Neuronal stem cell (in vitro differentiated cells): ENCODE data around the gene RAD51B.

Experiments used
- DNase-seq: peaks from one replicate; pipeline ENCODE4 v3.0.0-alpha.2; 2013; ENCODE audit warnings: low spot score
- H2AFZ ChIP-seq: one replicate; pipeline ENCODE4 v1.6.1; 2013; ENCODE audit warnings: mild to moderate bottlenecking, low read length, inconsistent platforms
- H2AK5ac ChIP-seq: 2 replicates; pipeline ENCODE4 v1.6.1; 2013; ENCODE audit warnings: low read depth, mild to moderate bottlenecking, inconsistent platforms, low read length, moderate library complexity, mixed read lengths
- H2BK120ac ChIP-seq: 2 replicates; pipeline ENCODE4 v1.6.1; 2013; ENCODE audit warnings: low read depth, mild to moderate bottlenecking, inconsistent platforms, low read length, moderate library complexity, mixed read lengths
- H2BK12ac ChIP-seq: one replicate; pipeline ENCODE4 v1.6.1; 2013; ENCODE audit warnings: low read length, inconsistent platforms
- H2BK15ac ChIP-seq: 2 replicates; pipeline ENCODE4 v1.6.1; 2013; ENCODE audit warnings: mild to moderate bottlenecking, low read length, inconsistent platforms, mixed read lengths
- H2BK5ac ChIP-seq: one replicate; pipeline ENCODE4 v1.6.1; 2013; ENCODE audit warnings: inconsistent platforms, mild to moderate bottlenecking, low read length, moderate library complexity
- H3K14ac ChIP-seq: one replicate; pipeline ENCODE4 v1.6.1; 2013; ENCODE audit warnings: low read length, inconsistent platforms
- H3K18ac ChIP-seq: 2 replicates; pipeline ENCODE4 v1.6.1; 2013; ENCODE audit warnings: low read length, inconsistent platforms
- H3K23ac ChIP-seq: 2 replicates; pipeline ENCODE4 v1.6.1; 2013; ENCODE audit warnings: low read depth, mild to moderate bottlenecking, mixed read lengths, low read length, inconsistent platforms; ENCODE audit not compliant: poor library complexity
- H3K27ac ChIP-seq: replicated peaks from 3 replicates; pipeline ENCODE4 v1.5.1; 2013; ENCODE audit warnings: low read length, inconsistent platforms
- H3K27me3 ChIP-seq, 3 experiments: 2 replicates each; pipeline ENCODE4 v1.6.1; 2013; ENCODE audit warnings: low read length in 3 of 3, mild to moderate bottlenecking in 2 of 3, inconsistent platforms in 1 of 3, low read depth in 1 of 3, mixed read lengths in 1 of 3, moderate library complexity in 1 of 3; ENCODE audit not compliant: control insufficient read depth in 3 of 3, insufficient read depth in 3 of 3
- H3K36me3 ChIP-seq, 2 donors: replicated peaks in 1 of 2; 2 replicates each; pipeline ENCODE4 v1.6.1; 2013; ENCODE audit warnings: low read length in 2 of 2; ENCODE audit not compliant: control insufficient read depth in 2 of 2, insufficient read depth in 2 of 2
- H3K4ac ChIP-seq: 2 replicates; pipeline ENCODE4 v1.6.1; 2013; ENCODE audit warnings: inconsistent platforms, mild to moderate bottlenecking, low read length, moderate library complexity
- H3K4me1 ChIP-seq, 2 donors: 1 replicate in 1 of 2; 2 replicates in 1 of 2; pipeline ENCODE4 v1.6.1; 2013; ENCODE audit warnings: low read length in 2 of 2, low read depth in 1 of 2; ENCODE audit not compliant: control insufficient read depth in 2 of 2, insufficient read depth in 1 of 2
- H3K4me2 ChIP-seq: one replicate; pipeline ENCODE4 v1.6.1; 2013; ENCODE audit warnings: mild to moderate bottlenecking, low read length, inconsistent platforms; ENCODE audit not compliant: insufficient read depth, poor library complexity, severe bottlenecking
- H3K4me3 ChIP-seq, 2 donors: 2 replicates each; pipeline ENCODE4 v1.5.1; 2013; ENCODE audit warnings: low read length in 2 of 2, mild to moderate bottlenecking in 2 of 2, inconsistent platforms in 1 of 2, moderate library complexity in 1 of 2
- H3K79me1 ChIP-seq: one replicate; pipeline ENCODE4 v1.6.1; 2013; ENCODE audit warnings: low read depth, mild to moderate bottlenecking, inconsistent platforms, low read length, moderate library complexity
- H3K9ac ChIP-seq: one replicate; pipeline ENCODE4 v1.6.1; 2013; ENCODE audit warnings: mild to moderate bottlenecking, low read depth, low read length, inconsistent platforms; ENCODE audit not compliant: poor library complexity
- H3K9me3 ChIP-seq, 2 donors: replicated peaks in 1 of 2; 2 replicates each; pipeline versions ENCODE3 to v1.6.1; 2013; ENCODE audit warnings: low read length in 2 of 2, mild to moderate bottlenecking in 2 of 2, inconsistent platforms in 1 of 2, low read depth in 1 of 2, mixed read lengths in 1 of 2, moderate library complexity in 1 of 2; ENCODE audit not compliant: control insufficient read depth in 2 of 2, insufficient read depth in 1 of 2
- H4K8ac ChIP-seq: one replicate; pipeline ENCODE4 v1.6.1; 2013; ENCODE audit warnings: low read depth, mild to moderate bottlenecking, inconsistent platforms, low read length, moderate library complexity
- H4K91ac ChIP-seq: one replicate; pipeline ENCODE4 v1.6.1; 2013; ENCODE audit warnings: low read length, low read depth, mild to moderate bottlenecking, inconsistent platforms; ENCODE audit not compliant: poor library complexity
- whole genome bisulfite sequencing, 2 donors: extraction: QIAGEN DNeasy Blood & Tissue Kit; methylation state at CpG; one replicate each; pipeline ENCODE4 v1.1.7; 2013; ENCODE audit warnings: missing lambda C conversion rate in 2 of 2, mixed read lengths in 1 of 2; ENCODE audit not compliant: insufficient read length in 2 of 2, insufficient replicate concordance in 1 of 2; ENCODE audit errors: extremely low coverage in 2 of 2; 5-methylcytosine and 5-hydroxymethylcytosine counted together

RAD51B gene

DNA sequence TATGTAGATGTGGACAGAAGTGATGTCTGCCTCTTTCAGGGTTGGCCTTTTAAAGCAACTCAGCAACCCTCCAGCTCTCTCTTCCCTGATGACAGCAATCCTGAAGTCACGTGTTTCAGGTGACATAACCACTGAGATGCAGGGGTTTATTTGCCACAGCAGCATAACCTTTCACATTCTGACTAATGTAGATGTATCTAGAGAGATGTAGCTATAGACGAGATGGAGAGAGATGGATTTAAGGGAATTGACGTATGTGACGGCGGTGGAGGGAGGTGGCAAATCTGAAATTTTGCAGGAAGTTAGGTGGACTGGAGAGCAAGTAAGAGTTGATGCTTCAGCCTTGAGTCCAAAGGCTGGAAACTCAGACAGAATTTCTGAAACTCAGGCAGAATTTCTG, 847.3 kb downstream of the RAD51B start:
- Histone ChIP-seq H3K79me1 (no peaks in the 10 kb centered on the region), H3K14ac (no peak overlapping the region), H3K27me3 (no peaks in the 10 kb centered on the region), H3K4me1 (peaks cover 6 to 9% of the 10 kb centered on the region in 2 donors), H3K36me3 (no peaks in the 10 kb centered on the region), H2AFZ (no peak overlapping the region), H2BK12ac (no peak overlapping the region), H3K4ac (no peak overlapping the region), H4K8ac (no peak overlapping the region), H3K4me2 (no peak overlapping the region), H3K27ac (no peak overlapping the region), H2BK5ac (no peak overlapping the region), H3K18ac (no peak overlapping the region), H3K23ac (no peak overlapping the region), H3K9me3 (peaks cover 1 to 8% of the 10 kb centered on the region in 2 donors), H2BK120ac (no peak overlapping the region), H3K4me3 (no peak overlapping the region), H3K9ac (no peak overlapping the region), H4K91ac (no peak overlapping the region), H2BK15ac (no peak overlapping the region), H2AK5ac (no peak overlapping the region)
- no peak for DNase-seq
- 100% methylated on average over 4 of the region's 5 CpGs; no CpG with 5 or more reads in 1 of the 2 donors for WGBS, 2 donors

DNA sequence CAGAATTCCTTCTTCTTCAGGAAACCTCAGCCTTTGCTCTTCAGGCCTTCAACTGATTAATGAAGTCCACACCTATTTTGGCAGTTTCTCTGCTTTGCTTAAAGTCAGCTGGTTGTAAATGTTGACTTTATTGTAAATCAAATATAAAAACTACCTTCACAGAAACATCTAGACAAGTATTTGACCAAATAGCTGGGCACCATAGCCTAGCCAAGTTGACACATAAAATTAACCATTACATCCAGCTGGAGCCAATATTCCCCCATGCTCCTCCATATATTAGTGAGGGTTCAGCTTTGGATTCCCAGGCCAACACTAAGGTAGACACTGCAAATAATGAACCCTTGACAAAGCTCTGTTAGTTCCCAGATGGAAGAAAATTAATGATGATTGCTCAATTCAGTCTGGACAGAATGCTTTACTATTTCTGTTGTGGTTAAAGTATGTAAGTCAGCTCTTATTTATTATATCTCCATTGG, 847.8 kb downstream of the RAD51B start:
- Histone ChIP-seq H3K23ac (no peak overlapping the region), H3K27ac (no peak overlapping the region), H3K18ac (no peak overlapping the region), H3K4me1 (peaks cover 4 to 9% of the 10 kb centered on the region in 2 donors), H3K9me3 (peaks cover 1 to 8% of the 10 kb centered on the region in 2 donors), H4K8ac (no peak overlapping the region), H3K79me1 (no peaks in the 10 kb centered on the region), H3K27me3 (no peaks in the 10 kb centered on the region), H3K4ac (no peak overlapping the region), H4K91ac (no peak overlapping the region), H2AK5ac (no peak overlapping the region), H2BK120ac (no peak overlapping the region), H2AFZ (no peak overlapping the region), H2BK5ac (no peak overlapping the region), H3K9ac (no peak overlapping the region), H3K4me3 (no peak overlapping the region), H2BK12ac (no peak overlapping the region), H3K14ac (no peak overlapping the region), H3K4me2 (no peak overlapping the region), H3K36me3 (no peaks in the 10 kb centered on the region), H2BK15ac (no peak overlapping the region)
- DNase-seq: no peak

DNA sequence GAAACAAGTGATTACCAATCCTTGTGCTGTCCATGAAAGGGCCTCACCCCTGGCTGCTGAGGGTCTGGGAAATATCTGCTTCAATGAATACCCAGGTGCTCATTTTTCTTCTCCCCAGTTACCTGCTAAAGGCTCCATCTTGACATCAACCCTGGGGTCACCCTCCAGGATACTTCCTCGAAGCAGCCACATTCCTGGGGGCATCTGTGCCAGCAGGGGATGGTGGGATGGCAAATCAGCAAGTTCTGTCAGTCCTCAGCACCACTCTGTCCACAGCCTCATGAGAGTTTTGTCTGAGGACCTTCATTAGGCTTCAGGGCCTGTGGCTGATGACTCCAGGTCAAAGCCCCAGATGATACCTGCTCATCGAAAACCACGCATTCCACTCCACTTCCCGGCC, 848.4 kb downstream of the RAD51B start:
- Histone ChIP-seq H2BK12ac (no peak overlapping the region), H3K9ac (no peak overlapping the region), H2AFZ (no peak overlapping the region), H2AK5ac (peak overlapping the region; percentile 4), H3K4me1 (peaks cover 6 to 9% of the 10 kb centered on the region in 2 donors), H3K23ac (no peak overlapping the region), H3K36me3 (no peaks in the 10 kb centered on the region), H3K9me3 (peaks cover 1 to 8% of the 10 kb centered on the region in 2 donors), H3K4me2 (no peak overlapping the region), H3K4me3 (no peak overlapping the region), H3K18ac (no peak overlapping the region), H3K14ac (no peak overlapping the region), H2BK15ac (no peak overlapping the region), H2BK120ac (no peak overlapping the region), H3K4ac (no peak overlapping the region), H3K79me1 (no peaks in the 10 kb centered on the region), H3K27ac (no peak overlapping the region), H2BK5ac (no peak overlapping the region), H4K91ac (no peak overlapping the region), H3K27me3 (no peaks in the 10 kb centered on the region), H4K8ac (no peak overlapping the region)
- WGBS, 2 donors: no CpG with 5 or more reads among the region's 4 CpGs
- no peak for DNase-seq

GRCh38 chr14:68668531-68668930, 849.0 kb downstream of the RAD51B start:
- no CpG with 5 or more reads among the region's 7 CpGs for WGBS, 2 donors
- Histone ChIP-seq H3K18ac (peak overlapping the region; percentile 73), H3K9me3 (peaks cover 4 to 8% of the 10 kb centered on the region in 2 donors), H2BK5ac (no peak overlapping the region), H3K4ac (no peak overlapping the region), H2AK5ac (peak overlapping the region; percentile 4), H3K27ac (no peak overlapping the region), H2BK15ac (no peak overlapping the region), H4K8ac (peak overlapping the region; percentile 45), H4K91ac (no peak overlapping the region), H2AFZ (no peak overlapping the region), H3K4me3 (no peak overlapping the region), H3K36me3 (no peaks in the 10 kb centered on the region), H3K9ac (peak overlapping the region; percentile 5), H3K14ac (no peak overlapping the region), H3K79me1 (no peaks in the 10 kb centered on the region), H3K4me1 (peaks cover 6 to 9% of the 10 kb centered on the region in 2 donors), H2BK12ac (no peak overlapping the region), H3K23ac (no peak overlapping the region), H2BK120ac (no peak overlapping the region), H3K27me3 (no peaks in the 10 kb centered on the region), H3K4me2 (no peak overlapping the region)
- no peak for DNase-seq
